ENCODE measurements around the gene WDCP.

DNA sequence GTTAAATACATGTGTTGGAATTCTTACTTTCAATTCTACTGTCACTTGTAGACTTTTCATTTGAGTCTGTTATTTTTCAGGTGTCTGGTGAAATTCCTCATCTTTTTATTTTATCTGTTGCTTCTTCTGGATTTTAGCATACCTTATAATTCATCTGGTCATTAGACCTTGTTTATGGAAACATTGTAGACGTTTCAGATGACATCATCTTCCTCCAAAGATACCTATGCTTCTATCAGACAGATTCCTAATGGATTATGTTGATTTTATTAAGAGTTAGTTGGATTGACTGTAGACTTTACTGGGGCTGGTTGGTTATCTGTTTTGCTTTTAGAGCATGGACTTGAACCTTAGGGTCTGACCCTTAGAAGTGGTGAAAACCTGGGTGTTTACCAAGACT lies 52.6 kb downstream of the WDCP start:
- no peak for TF ChIP-seq POLR2AphosphoS5 (IDR thresholded peaks at IDR 0.05)
- TF ChIP-seq POLR2A (IDR thresholded peaks at IDR 0.05), result no peak
